ENCODE data around the gene PPM1L. TPM values are rescaled to one million over a fixed set of nuclear protein-coding genes. Genes with fewer than 3 reads are reported as not detected.

PPM1L gene
- total RNA-seq, 1 experiment from 2014 or later: 13.2 TPM

GRCh38 chr3:160919942-160920341 is 163.9 kb downstream of the PPM1L start:
- Histone ChIP-seq H3K4me3 (replicated peaks in 1 of 2; ENCODE audit: low read depth in 1 of 2, low read length in 2 of 2) (no peak overlapping the region), H3K9me3 (ENCODE audit: control insufficient read depth in 1 of 2, insufficient read depth in 1 of 2, low read depth in 1 of 2, low read length in 2 of 2) (no peaks in the 10 kb centered on the region), H3K9ac (ENCODE audit: low read length) (no peak overlapping the region), H3K79me2 (ENCODE audit: insufficient read depth, low read length) (no peaks in the 10 kb centered on the region), H4K20me1 (ENCODE audit: insufficient read depth) (no peaks in the 10 kb centered on the region), H3K27me3 (ENCODE audit: insufficient read depth, low read length) (no peaks in the 10 kb centered on the region), H3K9me2 (ENCODE audit: insufficient read depth) (no peaks in the 10 kb centered on the region), H3K4me1 (ENCODE audit: control insufficient read depth in 1 of 2, insufficient read depth in 2 of 2, low read length in 2 of 2) (no peaks in the 10 kb centered on the region), H3K27ac (ENCODE audit: low read depth, low read length) (no peak overlapping the region), H2AFZ (ENCODE audit: low read depth, low read length, poor library complexity, severe bottlenecking) (no peak overlapping the region), H3K36me3 (ENCODE audit: control insufficient read depth in 1 of 2, insufficient read depth in 2 of 2, low read length in 2 of 2) (no peaks in the 10 kb centered on the region), H3K4me2 (ENCODE audit: low read length) (no peak overlapping the region)
- ChIA-PET RAD21 (ENCODE audit: low non-redundant PET in 1 of 2, low total read pairs in 2 of 2, uncharacterized antibody in 2 of 2, unreplicated experiment in 2 of 2) (interaction anchor here in 1 of 2 experiments (0.6 kb wide), 1 partner anchor 384 kb away, joined by 3 read pairs; no protein-coding TSS in a partner anchor), POLR2A (no interaction called here), CTCF (interaction anchor here (1.4 kb wide), 1 partner anchor 8 kb away, joined by 3 read pairs; no protein-coding TSS in a partner anchor)
- BruUV-seq (replicated peaks): no TSS peak
- ATAC-seq (no peak), DNase-seq (ENCODE audit: low read depth, low spot score) (no peak)
- intact Hi-C loops (cut with micrococcal nuclease): no loop called here
- TF ChIP-seq YY1 (IDR thresholded peaks at IDR 0.05; ENCODE audit: extremely low read depth, insufficient replicate concordance, low read depth, low read length): no peak
- TF ChIP-seq EZH2phosphoT487 (IDR thresholded peaks at IDR 0.05; ENCODE audit: borderline replicate concordance): no peak
- TF ChIP-seq, protein P1, sequence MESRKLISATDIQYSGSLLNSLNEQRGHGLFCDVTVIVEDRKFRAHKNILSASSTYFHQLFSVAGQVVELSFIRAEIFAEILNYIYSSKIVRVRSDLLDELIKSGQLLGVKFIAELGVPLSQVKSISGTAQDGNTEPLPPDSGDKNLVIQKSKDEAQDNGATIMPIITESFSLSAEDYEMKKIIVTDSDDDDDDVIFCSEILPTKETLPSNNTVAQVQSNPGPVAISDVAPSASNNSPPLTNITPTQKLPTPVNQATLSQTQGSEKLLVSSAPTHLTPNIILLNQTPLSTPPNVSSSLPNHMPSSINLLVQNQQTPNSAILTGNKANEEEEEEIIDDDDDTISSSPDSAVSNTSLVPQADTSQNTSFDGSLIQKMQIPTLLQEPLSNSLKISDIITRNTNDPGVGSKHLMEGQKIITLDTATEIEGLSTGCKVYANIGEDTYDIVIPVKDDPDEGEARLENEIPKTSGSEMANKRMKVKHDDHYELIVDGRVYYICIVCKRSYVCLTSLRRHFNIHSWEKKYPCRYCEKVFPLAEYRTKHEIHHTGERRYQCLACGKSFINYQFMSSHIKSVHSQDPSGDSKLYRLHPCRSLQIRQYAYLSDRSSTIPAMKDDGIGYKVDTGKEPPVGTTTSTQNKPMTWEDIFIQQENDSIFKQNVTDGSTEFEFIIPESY (IDR thresholded peaks at IDR 0.05; ENCODE audit: extremely low read depth, insufficient replicate concordance, low read length): no peak
- TF ChIP-seq, protein P2, sequence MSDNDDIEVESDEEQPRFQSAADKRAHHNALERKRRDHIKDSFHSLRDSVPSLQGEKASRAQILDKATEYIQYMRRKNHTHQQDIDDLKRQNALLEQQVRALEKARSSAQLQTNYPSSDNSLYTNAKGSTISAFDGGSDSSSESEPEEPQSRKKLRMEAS (IDR thresholded peaks at IDR 0.05): no peak
- TF ChIP-seq SRF (IDR thresholded peaks at IDR 0.05; ENCODE audit: low read depth): no peak
- TF ChIP-seq ELF1 (IDR thresholded peaks at IDR 0.05; ENCODE audit: borderline replicate concordance, low read depth): no peak
- no peak for TF ChIP-seq EZH2 (IDR thresholded peaks at IDR 0.05)
- TF ChIP-seq POLR2AphosphoS5 (IDR thresholded peaks at IDR 0.05; ENCODE audit: low read depth, low read length): no peak
- no peak for TF ChIP-seq CTCF (IDR thresholded peaks at IDR 0.05 in 2 of 3, conservative IDR thresholded peaks at IDR 0.05 in 1 of 3; ENCODE audit: borderline replicate concordance in 1 of 3, insufficient read depth in 1 of 3, low read depth in 2 of 3, low read length in 2 of 3)
- TF ChIP-seq REST (IDR thresholded peaks at IDR 0.05; ENCODE audit: low read depth): no peak
- TF ChIP-seq JUND (IDR thresholded peaks at IDR 0.05): no peak
- no peak for TF ChIP-seq ZNF274 (IDR thresholded peaks at IDR 0.05; ENCODE audit: low read depth, low read length)
- TF ChIP-seq POLR2A (IDR thresholded peaks at IDR 0.05; ENCODE audit: borderline replicate concordance, extremely low read depth, insufficient read depth, insufficient read length): no peak
- TF ChIP-seq SIN3A (IDR thresholded peaks at IDR 0.05; ENCODE audit: low read depth): no peak
- TF ChIP-seq CEBPB (IDR thresholded peaks at IDR 0.05; ENCODE audit: low read depth): no peak
- TF ChIP-seq, protein P3, sequence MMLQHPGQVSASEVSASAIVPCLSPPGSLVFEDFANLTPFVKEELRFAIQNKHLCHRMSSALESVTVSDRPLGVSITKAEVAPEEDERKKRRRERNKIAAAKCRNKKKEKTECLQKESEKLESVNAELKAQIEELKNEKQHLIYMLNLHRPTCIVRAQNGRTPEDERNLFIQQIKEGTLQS (IDR thresholded peaks at IDR 0.05): no peak
- no peak for TF ChIP-seq RAD21 (IDR thresholded peaks at IDR 0.05; ENCODE audit: low read depth)
- no peak for TF ChIP-seq EGR1 (IDR thresholded peaks at IDR 0.05; ENCODE audit: low read depth)
- no peak for TF ChIP-seq ZFX (IDR thresholded peaks at IDR 0.05)
- no peak for TF ChIP-seq SP1 (IDR thresholded peaks at IDR 0.05; ENCODE audit: low read depth)

Measured in HCT116 (cell line).